Mammary epithelial cell (primary cell): ENCODE measurements around the gene ST3GAL2.

Source experiments
- EZH2 ChIP-seq: IDR thresholded peaks from 2 replicates; pipeline ENCODE4 v1.6.1; 2012; ENCODE audit warnings: low read length, inconsistent platforms, borderline replicate concordance
- TF ChIP-seq, protein P1 (sequence below), 2 donors: IDR thresholded peaks in 1 of 2; conservative IDR thresholded peaks in 1 of 2; 2 replicates each; pipeline ENCODE4 v1.5.1; 2011 to 2012; ENCODE audit warnings: inconsistent platforms in 2 of 2, low read length in 2 of 2, mild to moderate bottlenecking in 2 of 2, control low read depth in 1 of 2, low read depth in 1 of 2; ENCODE audit not compliant: insufficient read depth in 1 of 2; ENCODE audit errors: extremely low read depth in 1 of 2

DNA sequence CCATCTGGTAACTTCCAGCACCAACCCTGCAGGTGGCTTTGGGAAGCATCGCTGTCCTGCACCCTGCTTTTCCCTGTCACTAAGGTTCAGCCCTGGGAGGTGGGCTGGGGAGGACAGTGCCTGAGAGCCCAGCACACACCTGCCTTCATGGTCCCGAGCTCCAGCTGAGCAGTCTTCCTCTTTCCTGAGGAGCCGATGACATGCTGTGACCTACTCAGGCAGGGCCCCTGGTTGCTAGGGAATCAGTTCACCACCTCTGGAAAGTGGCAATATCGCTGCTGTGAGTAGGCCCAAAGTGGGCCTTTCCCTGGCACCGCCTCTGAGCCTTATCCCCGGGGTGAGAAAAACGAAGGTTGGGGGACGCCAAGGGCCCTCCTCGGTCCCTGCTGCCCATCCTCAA lies 17.9 kb downstream of the ST3GAL2 start:
- TF ChIP-seq EZH2, result no peak
- TF ChIP-seq, protein P1, sequence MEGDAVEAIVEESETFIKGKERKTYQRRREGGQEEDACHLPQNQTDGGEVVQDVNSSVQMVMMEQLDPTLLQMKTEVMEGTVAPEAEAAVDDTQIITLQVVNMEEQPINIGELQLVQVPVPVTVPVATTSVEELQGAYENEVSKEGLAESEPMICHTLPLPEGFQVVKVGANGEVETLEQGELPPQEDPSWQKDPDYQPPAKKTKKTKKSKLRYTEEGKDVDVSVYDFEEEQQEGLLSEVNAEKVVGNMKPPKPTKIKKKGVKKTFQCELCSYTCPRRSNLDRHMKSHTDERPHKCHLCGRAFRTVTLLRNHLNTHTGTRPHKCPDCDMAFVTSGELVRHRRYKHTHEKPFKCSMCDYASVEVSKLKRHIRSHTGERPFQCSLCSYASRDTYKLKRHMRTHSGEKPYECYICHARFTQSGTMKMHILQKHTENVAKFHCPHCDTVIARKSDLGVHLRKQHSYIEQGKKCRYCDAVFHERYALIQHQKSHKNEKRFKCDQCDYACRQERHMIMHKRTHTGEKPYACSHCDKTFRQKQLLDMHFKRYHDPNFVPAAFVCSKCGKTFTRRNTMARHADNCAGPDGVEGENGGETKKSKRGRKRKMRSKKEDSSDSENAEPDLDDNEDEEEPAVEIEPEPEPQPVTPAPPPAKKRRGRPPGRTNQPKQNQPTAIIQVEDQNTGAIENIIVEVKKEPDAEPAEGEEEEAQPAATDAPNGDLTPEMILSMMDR (conservative IDR thresholded peaks at IDR 0.05 in 1 of 2, IDR thresholded peaks at IDR 0.05 in 1 of 2; ENCODE audit: extremely low read depth in 1 of 2, insufficient read depth in 1 of 2, low read depth in 1 of 2, low read length in 2 of 2), result no peak
